ENCODE results near the gene RAB40B. TPM values are rescaled to one million over a fixed set of nuclear protein-coding genes. Genes with fewer than 3 reads are reported as not detected.

The RAB40B gene
- total and polyA plus RNA-seq, 2 of the 13 experiments (the other 11 are each of a cell fraction or from before 2014, with no cell fraction given), result 6.2 to 6.5 TPM

DNA sequence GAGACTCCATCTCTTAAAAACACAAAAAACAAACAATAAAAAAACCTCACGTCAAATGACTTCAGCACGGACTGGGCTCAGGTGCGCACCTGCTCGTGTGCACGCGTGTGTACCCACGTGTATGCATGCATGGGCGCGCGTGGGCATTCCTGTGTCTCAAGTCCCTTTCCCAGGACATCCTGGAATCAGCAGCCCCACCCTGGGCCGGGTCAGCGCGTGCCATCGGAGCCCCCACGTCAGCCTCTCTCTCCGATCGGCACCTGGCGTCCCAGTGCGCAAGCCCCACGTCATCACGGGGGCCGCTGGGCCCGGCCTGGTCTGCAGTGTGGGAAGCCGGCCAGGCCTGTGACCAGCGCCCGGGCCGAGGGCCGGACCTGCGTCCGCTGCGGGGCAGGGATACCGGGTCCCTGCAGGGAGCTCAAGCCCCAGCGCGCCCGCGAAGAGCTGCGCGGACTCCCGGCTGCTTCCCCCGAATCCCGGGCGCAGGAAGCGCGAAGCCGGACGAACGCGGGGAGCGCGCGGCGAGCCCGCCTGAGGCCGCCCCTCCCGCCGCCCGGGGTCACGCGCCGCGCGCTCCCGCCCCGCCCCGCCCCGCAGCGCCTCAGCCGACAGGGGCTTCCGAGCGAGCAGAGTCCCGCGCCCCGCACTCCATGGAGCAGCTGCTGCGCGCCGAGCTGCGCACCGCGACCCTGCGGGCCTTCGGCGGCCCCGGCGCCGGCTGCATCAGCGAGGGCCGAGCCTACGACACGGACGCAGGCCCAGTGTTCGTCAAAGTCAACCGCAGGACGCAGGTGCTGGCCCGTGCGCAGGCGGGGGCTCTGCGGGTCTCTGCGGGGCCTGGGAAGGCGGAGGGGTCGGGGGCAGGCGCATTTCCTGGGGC lies 36.7 kb upstream of the RAB40B start, which contains the start of gene FN3K (continued):
- TF ChIP-seq, protein P1, sequence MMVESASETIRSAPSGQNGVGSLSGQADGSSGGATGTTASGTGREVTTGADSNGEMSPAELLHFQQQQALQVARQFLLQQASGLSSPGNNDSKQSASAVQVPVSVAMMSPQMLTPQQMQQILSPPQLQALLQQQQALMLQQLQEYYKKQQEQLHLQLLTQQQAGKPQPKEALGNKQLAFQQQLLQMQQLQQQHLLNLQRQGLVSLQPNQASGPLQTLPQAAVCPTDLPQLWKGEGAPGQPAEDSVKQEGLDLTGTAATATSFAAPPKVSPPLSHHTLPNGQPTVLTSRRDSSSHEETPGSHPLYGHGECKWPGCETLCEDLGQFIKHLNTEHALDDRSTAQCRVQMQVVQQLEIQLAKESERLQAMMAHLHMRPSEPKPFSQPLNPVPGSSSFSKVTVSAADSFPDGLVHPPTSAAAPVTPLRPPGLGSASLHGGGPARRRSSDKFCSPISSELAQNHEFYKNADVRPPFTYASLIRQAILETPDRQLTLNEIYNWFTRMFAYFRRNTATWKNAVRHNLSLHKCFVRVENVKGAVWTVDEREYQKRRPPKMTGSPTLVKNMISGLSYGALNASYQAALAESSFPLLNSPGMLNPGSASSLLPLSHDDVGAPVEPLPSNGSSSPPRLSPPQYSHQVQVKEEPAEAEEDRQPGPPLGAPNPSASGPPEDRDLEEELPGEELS (CRISPR knock-in tag; IDR thresholded peaks at IDR 0.05), result no peak; the same call in 1 of the 2 replicates
- TF ChIP-seq ZNF7 (CRISPR knock-in tag; IDR thresholded peaks at IDR 0.05), result no peak
- TF ChIP-seq, protein P2, sequence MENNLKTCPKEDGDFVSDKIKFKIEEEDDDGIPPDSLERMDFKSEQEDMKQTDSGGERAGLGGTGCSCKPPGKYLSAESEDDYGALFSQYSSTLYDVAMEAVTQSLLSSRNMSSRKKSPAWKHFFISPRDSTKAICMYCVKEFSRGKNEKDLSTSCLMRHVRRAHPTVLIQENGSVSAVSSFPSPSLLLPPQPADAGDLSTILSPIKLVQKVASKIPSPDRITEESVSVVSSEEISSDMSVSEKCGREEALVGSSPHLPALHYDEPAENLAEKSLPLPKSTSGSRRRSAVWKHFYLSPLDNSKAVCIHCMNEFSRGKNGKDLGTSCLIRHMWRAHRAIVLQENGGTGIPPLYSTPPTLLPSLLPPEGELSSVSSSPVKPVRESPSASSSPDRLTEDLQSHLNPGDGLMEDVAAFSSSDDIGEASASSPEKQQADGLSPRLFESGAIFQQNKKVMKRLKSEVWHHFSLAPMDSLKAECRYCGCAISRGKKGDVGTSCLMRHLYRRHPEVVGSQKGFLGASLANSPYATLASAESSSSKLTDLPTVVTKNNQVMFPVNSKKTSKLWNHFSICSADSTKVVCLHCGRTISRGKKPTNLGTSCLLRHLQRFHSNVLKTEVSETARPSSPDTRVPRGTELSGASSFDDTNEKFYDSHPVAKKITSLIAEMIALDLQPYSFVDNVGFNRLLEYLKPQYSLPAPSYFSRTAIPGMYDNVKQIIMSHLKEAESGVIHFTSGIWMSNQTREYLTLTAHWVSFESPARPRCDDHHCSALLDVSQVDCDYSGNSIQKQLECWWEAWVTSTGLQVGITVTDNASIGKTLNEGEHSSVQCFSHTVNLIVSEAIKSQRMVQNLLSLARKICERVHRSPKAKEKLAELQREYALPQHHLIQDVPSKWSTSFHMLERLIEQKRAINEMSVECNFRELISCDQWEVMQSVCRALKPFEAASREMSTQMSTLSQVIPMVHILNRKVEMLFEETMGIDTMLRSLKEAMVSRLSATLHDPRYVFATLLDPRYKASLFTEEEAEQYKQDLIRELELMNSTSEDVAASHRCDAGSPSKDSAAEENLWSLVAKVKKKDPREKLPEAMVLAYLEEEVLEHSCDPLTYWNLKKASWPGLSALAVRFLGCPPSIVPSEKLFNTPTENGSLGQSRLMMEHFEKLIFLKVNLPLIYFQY (CRISPR knock-in tag; IDR thresholded peaks at IDR 0.05; ENCODE audit: borderline replicate concordance), result no peak
- TF ChIP-seq, protein P3, sequence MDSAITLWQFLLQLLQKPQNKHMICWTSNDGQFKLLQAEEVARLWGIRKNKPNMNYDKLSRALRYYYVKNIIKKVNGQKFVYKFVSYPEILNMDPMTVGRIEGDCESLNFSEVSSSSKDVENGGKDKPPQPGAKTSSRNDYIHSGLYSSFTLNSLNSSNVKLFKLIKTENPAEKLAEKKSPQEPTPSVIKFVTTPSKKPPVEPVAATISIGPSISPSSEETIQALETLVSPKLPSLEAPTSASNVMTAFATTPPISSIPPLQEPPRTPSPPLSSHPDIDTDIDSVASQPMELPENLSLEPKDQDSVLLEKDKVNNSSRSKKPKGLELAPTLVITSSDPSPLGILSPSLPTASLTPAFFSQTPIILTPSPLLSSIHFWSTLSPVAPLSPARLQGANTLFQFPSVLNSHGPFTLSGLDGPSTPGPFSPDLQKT (CRISPR knock-in tag; IDR thresholded peaks at IDR 0.05; ENCODE audit: borderline replicate concordance), result peak; percentile 38; the same call in 1 of the 2 replicates
- no peak for TF ChIP-seq CCDC6 (CRISPR knock-in tag; IDR thresholded peaks at IDR 0.05)
- TF ChIP-seq MBNL3 (CRISPR knock-in tag; conservative IDR thresholded peaks at IDR 0.05), result no peak
- TF ChIP-seq, protein P4, sequence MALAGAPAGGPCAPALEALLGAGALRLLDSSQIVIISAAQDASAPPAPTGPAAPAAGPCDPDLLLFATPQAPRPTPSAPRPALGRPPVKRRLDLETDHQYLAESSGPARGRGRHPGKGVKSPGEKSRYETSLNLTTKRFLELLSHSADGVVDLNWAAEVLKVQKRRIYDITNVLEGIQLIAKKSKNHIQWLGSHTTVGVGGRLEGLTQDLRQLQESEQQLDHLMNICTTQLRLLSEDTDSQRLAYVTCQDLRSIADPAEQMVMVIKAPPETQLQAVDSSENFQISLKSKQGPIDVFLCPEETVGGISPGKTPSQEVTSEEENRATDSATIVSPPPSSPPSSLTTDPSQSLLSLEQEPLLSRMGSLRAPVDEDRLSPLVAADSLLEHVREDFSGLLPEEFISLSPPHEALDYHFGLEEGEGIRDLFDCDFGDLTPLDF (CRISPR knock-in tag; IDR thresholded peaks at IDR 0.05), result no peak
- TF ChIP-seq ZNF160 (CRISPR knock-in tag; IDR thresholded peaks at IDR 0.05), result peak; percentile 74; the same call in 1 of the 2 replicates
- no peak for TF ChIP-seq ZNF746 (CRISPR knock-in tag; IDR thresholded peaks at IDR 0.05)
- TF ChIP-seq, protein P5, sequence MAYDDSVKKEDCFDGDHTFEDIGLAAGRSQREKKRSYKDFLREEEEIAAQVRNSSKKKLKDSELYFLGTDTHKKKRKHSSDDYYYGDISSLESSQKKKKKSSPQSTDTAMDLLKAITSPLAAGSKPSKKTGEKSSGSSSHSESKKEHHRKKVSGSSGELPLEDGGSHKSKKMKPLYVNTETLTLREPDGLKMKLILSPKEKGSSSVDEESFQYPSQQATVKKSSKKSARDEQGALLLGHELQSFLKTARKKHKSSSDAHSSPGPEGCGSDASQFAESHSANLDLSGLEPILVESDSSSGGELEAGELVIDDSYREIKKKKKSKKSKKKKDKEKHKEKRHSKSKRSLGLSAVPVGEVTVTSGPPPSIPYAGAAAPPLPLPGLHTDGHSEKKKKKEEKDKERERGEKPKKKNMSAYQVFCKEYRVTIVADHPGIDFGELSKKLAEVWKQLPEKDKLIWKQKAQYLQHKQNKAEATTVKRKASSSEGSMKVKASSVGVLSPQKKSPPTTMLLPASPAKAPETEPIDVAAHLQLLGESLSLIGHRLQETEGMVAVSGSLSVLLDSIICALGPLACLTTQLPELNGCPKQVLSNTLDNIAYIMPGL (CRISPR knock-in tag; IDR thresholded peaks at IDR 0.05; ENCODE audit: borderline replicate concordance in 1 of 2, low read depth in 1 of 2), result peak in 1 of 2 experiments; percentile 48; a peak in 1 of 4 replicates
- peak; percentile 31; the same call in 1 of the 2 replicates for TF ChIP-seq ZNF441 (CRISPR knock-in tag; IDR thresholded peaks at IDR 0.05; ENCODE audit: borderline replicate concordance)
- TF ChIP-seq EZH2 (conservative IDR thresholded peaks at IDR 0.05; ENCODE audit: low read depth, low read length), result no peak
